ENCODE data around the gene ALDH1B1. TPM values are rescaled to one million over a fixed set of nuclear protein-coding genes. Genes with fewer than 3 reads are reported as not detected.

The ALDH1B1 gene
- total RNA-seq, 1 experiment from 2014 or later, result 13.1 TPM

- ChIA-PET POLR2A (ENCODE audit: unreplicated experiment) (no interaction called here), CTCF (no interaction called here)
- Histone ChIP-seq H3K4me3 (no peak overlapping the region), H3K9me3 (ENCODE audit: insufficient read depth, low read depth) (no peaks in the 10 kb centered on the region), H3K27me3 (ENCODE audit: insufficient read depth, low read depth) (no peaks in the 10 kb centered on the region), H3K36me3 (ENCODE audit: low read depth) (no peaks in the 10 kb centered on the region), H3K27ac (no peak overlapping the region), H2AFZ (no peak overlapping the region), H3K79me2 (ENCODE audit: low read depth) (no peaks in the 10 kb centered on the region), H4K20me1 (ENCODE audit: insufficient read depth) (no peaks in the 10 kb centered on the region), H3K9me2 (ENCODE audit: insufficient read depth) (no peaks in the 10 kb centered on the region), H3F3A (ENCODE audit: insufficient read depth, low read depth) (no peaks in the 10 kb centered on the region), H3K4me2 (no peak overlapping the region), H3K4me1 (replicated peaks; ENCODE audit: insufficient read depth) (no peaks in the 10 kb centered on the region)
- DNase-seq, result no peak
- no TSS peak for BruUV-seq (replicated peaks)
- intact Hi-C loops (cut with micrococcal nuclease; ENCODE audit: unreplicated experiment), result no loop called here
- TF ChIP-seq CTCF (conservative IDR thresholded peaks at IDR 0.05), result no peak
- TF ChIP-seq EZH2 (IDR thresholded peaks at IDR 0.05; ENCODE audit: low read depth), result no peak
Observed at GRCh38 chr9:38346811-38347210, 45.7 kb upstream of the ALDH1B1 start.

GRCh38 chr9:38347271-38347671 lies 45.2 kb upstream of the ALDH1B1 start:
- BruUV-seq (replicated peaks), result no TSS peak
- no peaks in the 10 kb centered on the region for H3K27me3 ChIP-seq (ENCODE audit: insufficient read depth, low read depth)
- H2AFZ ChIP-seq, result no peak overlapping the region
- TF ChIP-seq CTCF (conservative IDR thresholded peaks at IDR 0.05) (no peak), EZH2 (IDR thresholded peaks at IDR 0.05; ENCODE audit: low read depth) (no peak)
- H3K79me2 ChIP-seq (ENCODE audit: low read depth), result no peaks in the 10 kb centered on the region
- H3K27ac ChIP-seq, result no peak overlapping the region
- ChIA-PET CTCF (no interaction called here), POLR2A (ENCODE audit: unreplicated experiment) (no interaction called here)
- H3F3A ChIP-seq (ENCODE audit: insufficient read depth, low read depth), result no peaks in the 10 kb centered on the region
- intact Hi-C loops (cut with micrococcal nuclease; ENCODE audit: unreplicated experiment), result no loop called here
- no peak overlapping the region for H3K4me2 ChIP-seq
- H4K20me1 ChIP-seq (ENCODE audit: insufficient read depth), result no peaks in the 10 kb centered on the region
- no peak overlapping the region for H3K4me3 ChIP-seq
- no peak for DNase-seq
- no peaks in the 10 kb centered on the region for H3K9me2 ChIP-seq (ENCODE audit: insufficient read depth)
- no peaks in the 10 kb centered on the region for H3K9me3 ChIP-seq (ENCODE audit: insufficient read depth, low read depth)
- H3K4me1 ChIP-seq (replicated peaks; ENCODE audit: insufficient read depth), result no peaks in the 10 kb centered on the region
- H3K36me3 ChIP-seq (ENCODE audit: low read depth), result no peaks in the 10 kb centered on the region

GRCh38 chr9:38347946-38348345 lies 44.6 kb upstream of the ALDH1B1 start:
- Histone ChIP-seq H3K79me2 (ENCODE audit: low read depth) (no peaks in the 10 kb centered on the region), H2AFZ (no peak overlapping the region), H4K20me1 (ENCODE audit: insufficient read depth) (no peaks in the 10 kb centered on the region), H3K27ac (no peak overlapping the region), H3F3A (ENCODE audit: insufficient read depth, low read depth) (no peaks in the 10 kb centered on the region), H3K4me1 (replicated peaks; ENCODE audit: insufficient read depth) (no peaks in the 10 kb centered on the region), H3K36me3 (ENCODE audit: low read depth) (no peaks in the 10 kb centered on the region), H3K27me3 (ENCODE audit: insufficient read depth, low read depth) (no peaks in the 10 kb centered on the region), H3K9me3 (ENCODE audit: insufficient read depth, low read depth) (no peaks in the 10 kb centered on the region), H3K4me2 (no peak overlapping the region), H3K4me3 (no peak overlapping the region), H3K9me2 (ENCODE audit: insufficient read depth) (no peaks in the 10 kb centered on the region)
- ChIA-PET POLR2A (ENCODE audit: unreplicated experiment) (no interaction called here), CTCF (no interaction called here)
- no peak for DNase-seq
- intact Hi-C loops (cut with micrococcal nuclease; ENCODE audit: unreplicated experiment), result no loop called here
- TF ChIP-seq EZH2 (IDR thresholded peaks at IDR 0.05; ENCODE audit: low read depth) (no peak), CTCF (conservative IDR thresholded peaks at IDR 0.05) (no peak)
- BruUV-seq (replicated peaks), result no TSS peak
